Muscle of arm (tissue), 12 donors: ENCODE results near the gene SPATC1L. TPM values are rescaled to one million over a fixed set of nuclear protein-coding genes. Genes with fewer than 3 reads are reported as not detected.

ENCODE experiments used
- DNase-seq: peaks from one replicate; pipeline ENCODE4 v3.0.0-alpha.2; 2013
- polyA plus RNA-seq, 12 donors: library from polyadenylated mRNA; unstranded; fragments of 120-200 nt; gene quantifications; one replicate each; pipeline ENCODE4 v1.2.1, GENCODE V29; 2013; ENCODE audit not compliant: insufficient read length in 12 of 12

Gene SPATC1L
- polyA plus RNA-seq, 12 donors, result 4.2 to 18.6 (median 9.6) TPM; not detected in 2

- DNase-seq, result no peak
Measured at GRCh38 chr21:46165098-46165497, 19.2 kb downstream of the SPATC1L start.

GRCh38 chr21:46163380-46163779 is 20.9 kb downstream of the SPATC1L start:
- no peak for DNase-seq

- DNase-seq, result no peak
Measured at GRCh38 chr21:46161633-46162592, 22.3 kb downstream of the SPATC1L start.

GRCh38 chr21:46160907-46161632 is 23.2 kb downstream of the SPATC1L start:
- DNase-seq, result no peak

- DNase-seq, result no peak
Measured at GRCh38 chr21:46160657-46160906, 23.7 kb downstream of the SPATC1L start.

GRCh38 chr21:46159841-46160656 is 24.2 kb downstream of the SPATC1L start:
- no peak for DNase-seq

GRCh38 chr21:46159390-46159789 is 24.9 kb downstream of the SPATC1L start:
- no peak for DNase-seq

GRCh38 chr21:46158666-46159300 is 25.5 kb downstream of the SPATC1L start:
- DNase-seq, result no peak

- DNase-seq, result no peak
Measured at GRCh38 chr21:46157987-46158451, 26.2 kb downstream of the SPATC1L start.

- no peak for DNase-seq
Measured at GRCh38 chr21:46157396-46157986, 26.8 kb downstream of the SPATC1L start.

- no peak for DNase-seq
Measured at GRCh38 chr21:46156678-46157077, 27.6 kb downstream of the SPATC1L start.

GRCh38 chr21:46156378-46156645 is 27.9 kb downstream of the SPATC1L start:
- no peak for DNase-seq

- DNase-seq, result no peak
Measured at GRCh38 chr21:46155514-46156377, 28.5 kb downstream of the SPATC1L start, which contains the start of gene FTCD. Gene FTCD, minus strand, starts transcription at chr21:46155579. Its CDS starts 56 bp downstream, at chr21:46155523.

- no peak for DNase-seq
Measured at GRCh38 chr21:46154955-46155513, 29.2 kb downstream of the SPATC1L start.

GRCh38 chr21:46154155-46154954 is 29.9 kb downstream of the SPATC1L start:
- DNase-seq, result no peak

- no peak for DNase-seq
Measured at GRCh38 chr21:46153247-46154154, 30.8 kb downstream of the SPATC1L start.

GRCh38 chr21:46152927-46153246 is 31.4 kb downstream of the SPATC1L start:
- no peak for DNase-seq
